GM12892 (cell line): ENCODE results near the gene HOXC10.

Experiments
- POLR2A ChIP-seq: IDR thresholded peaks from 2 replicates; pipeline ENCODE4 v1.6.1; 2011; ENCODE audit warnings: low read depth, low read length, control low read depth
- POLR2AphosphoS5 ChIP-seq: IDR thresholded peaks from 2 replicates; pipeline ENCODE4 v1.6.1; 2011; ENCODE audit warnings: low read depth, low read length, control low read depth
- TAF1 ChIP-seq: IDR thresholded peaks from 2 replicates; pipeline ENCODE4 v1.6.1; 2011; ENCODE audit warnings: low read depth, mild to moderate bottlenecking, control low read depth, low read length, borderline replicate concordance

GRCh38 chr12:53990311-53991076, 5.5 kb downstream of the HOXC10 start:
- TF ChIP-seq POLR2A (no peak), POLR2AphosphoS5 (no peak), TAF1 (no peak)
